HepG2 (cell line): ENCODE measurements around the gene DDX28. TPM values are rescaled to one million over a fixed set of nuclear protein-coding genes. Genes with fewer than 3 reads are reported as not detected.

Source experiments
- ATAC-seq: fragments of 200-7000 bp; cut with Tn5 transposase; 3 replicates; pipeline ENCODE4 v1.9.1; 2020; ENCODE audit warnings: mild to moderate bottlenecking, moderate library complexity
- BruUV-seq: library from RNA; stranded (reverse); fragments of 400-500 nt; replicated peaks from 2 replicates; lab custom pipeline; 2021; lab: Mats Ljungman, UMichigan
- CTCF ChIA-PET: fragments of 300-600 bp; formaldehyde crosslinking; extraction: SDS; loops from one replicate; lab custom pipeline; 2021; ENCODE audit warnings: low total read pairs, inconsistent platforms, low intra/inter-chr PET ratio; lab: Yijun Ruan, JAX
- POLR2A ChIA-PET: fragments of 350-600 bp; sonication (Branson Sonifier 250); formaldehyde crosslinking; loops from one replicate; lab custom pipeline; 2020; ENCODE audit warnings: antibody characterized with exemption, inconsistent platforms; lab: Yijun Ruan, JAX
- DNase-seq: peaks from one replicate; pipeline ENCODE4 v3.0.0-alpha.2; 2015; ENCODE audit warnings: low spot score
- FAIRE-seq: peaks from 3 replicates; lab custom pipeline; 2011; peaks lifted over from hg19 to GRCh38; lab: Jason Lieb, UNC
- H2AFZ ChIP-seq: one replicate; pipeline ENCODE4 v1.6.1; 2011; ENCODE audit warnings: low read length, inconsistent platforms
- H3K27ac ChIP-seq: fragments of 300-600 bp; 3 replicates; pipeline ENCODE4 v1.8.0; 2011; ENCODE audit warnings: mixed run types, mild to moderate bottlenecking, mixed read lengths, low read length, inconsistent platforms; ENCODE audit not compliant: insufficient read depth; ENCODE audit errors: extremely low read length
- H3K27me3 ChIP-seq, 2 experiments: fragments of 200-600 bp in 1 of 2; 2 replicates in 1 of 2; 3 replicates in 1 of 2; pipeline versions ENCODE4 v1.6.0 to v1.8.0; 2011; ENCODE audit warnings: low read length in 2 of 2, mild to moderate bottlenecking in 2 of 2, moderate library complexity in 2 of 2, inconsistent platforms in 1 of 2; ENCODE audit not compliant: insufficient read depth in 2 of 2, control insufficient read depth in 1 of 2
- H3K36me3 ChIP-seq, 2 experiments: fragments of 200-600 bp in 1 of 2; replicated peaks in 1 of 2; 2 replicates in 1 of 2; 3 replicates in 1 of 2; pipeline versions ENCODE4 v1.5.1 to v1.8.0; 2011; ENCODE audit warnings: low read length in 2 of 2, inconsistent platforms in 1 of 2; ENCODE audit not compliant: insufficient read depth in 2 of 2, control insufficient read depth in 1 of 2
- H3K4me1 ChIP-seq: 2 replicates; pipeline ENCODE4 v1.5.1; 2012; ENCODE audit warnings: low read length, inconsistent platforms; ENCODE audit not compliant: insufficient read depth
- H3K4me2 ChIP-seq: 2 replicates; pipeline ENCODE4 v1.6.0; 2011; ENCODE audit warnings: low read depth, low read length, inconsistent platforms
- H3K4me3 ChIP-seq, 3 experiments: fragments of 200-600 bp in 1 of 3; sonication (generic), shearing (Covaris generic) in 1 of 3; replicated peaks in 1 of 3; 2 replicates each; pipeline ENCODE4 v1.5.1; 2011 to 2016; ENCODE audit warnings: low read length in 3 of 3, inconsistent platforms in 2 of 3, low read depth in 2 of 3, mild to moderate bottlenecking in 2 of 3, control low read depth in 1 of 3, mixed read lengths in 1 of 3; ENCODE audit not compliant: insufficient read depth in 1 of 3
- H3K79me2 ChIP-seq: one replicate; pipeline ENCODE4 v1.6.1; 2011; ENCODE audit warnings: low read length, inconsistent platforms; ENCODE audit not compliant: insufficient read depth
- H3K9ac ChIP-seq: 2 replicates; pipeline ENCODE4 v1.6.0; 2011; ENCODE audit warnings: mild to moderate bottlenecking, low read depth, low read length, inconsistent platforms; ENCODE audit not compliant: insufficient read depth
- H3K9me3 ChIP-seq: 2 replicates; pipeline ENCODE4 v1.5.1; 2012; ENCODE audit warnings: mild to moderate bottlenecking, low read length
- H4K20me1 ChIP-seq: 2 replicates; pipeline ENCODE4 v1.6.0; 2011; ENCODE audit warnings: inconsistent platforms, mild to moderate bottlenecking, low read length, moderate library complexity; ENCODE audit not compliant: insufficient read depth
- CBX5 ChIP-seq: sonication (generic); formaldehyde crosslinking; IDR thresholded peaks from 2 replicates; pipeline ENCODE4 v1.4.0; 2020; ENCODE audit warnings: missing genetic modification reagents, borderline replicate concordance
- ERF ChIP-seq: IDR thresholded peaks from 2 replicates; pipeline ENCODE4 v1.6.1; 2018; ENCODE audit warnings: missing biosample characterization, missing genetic modification reagents
- GABPA ChIP-seq, 2 experiments: IDR thresholded peaks; 2 replicates each; pipeline ENCODE4 v1.6.1; 2011 to 2016; ENCODE audit warnings: low read depth in 2 of 2, low read length in 1 of 2, missing biosample characterization in 1 of 2, missing genetic modification characterization in 1 of 2
- KLF13 ChIP-seq: sonication (generic); formaldehyde crosslinking; IDR thresholded peaks from 2 replicates; pipeline ENCODE4 v1.4.0; 2020; ENCODE audit warnings: mild to moderate bottlenecking, missing genetic modification reagents
- MTA1 ChIP-seq: sonication (generic); formaldehyde crosslinking; IDR thresholded peaks from 2 replicates; pipeline ENCODE4 v1.4.0; 2020; ENCODE audit warnings: missing genetic modification reagents, mild to moderate bottlenecking, borderline replicate concordance
- PBX2 ChIP-seq: IDR thresholded peaks from 2 replicates; pipeline ENCODE4 v1.6.1; 2016; ENCODE audit warnings: control low read depth
- ZNF251 ChIP-seq: sonication (generic); formaldehyde crosslinking; IDR thresholded peaks from 2 replicates; pipeline ENCODE4 v1.9.0; 2021; ENCODE audit warnings: mild to moderate bottlenecking, missing genetic modification reagents
- ZNF350 ChIP-seq: sonication (generic); formaldehyde crosslinking; IDR thresholded peaks from 2 replicates; pipeline ENCODE4 v1.4.0; 2020; ENCODE audit warnings: mild to moderate bottlenecking, low read depth, missing genetic modification reagents, borderline replicate concordance
- WGBS: methylation state at CpG from one replicate; pipeline ENCODE4 v1.1.6; 2017; ENCODE audit warnings: low lambda C conversion rate; 5-methylcytosine and 5-hydroxymethylcytosine counted together
- in situ Hi-C: cut with HindIII; loops from 2 replicates; pipeline ENCODE4 v1.10.0; 2017; ENCODE audit warnings: low pct_unique_long_range_greater_than_20kb; ENCODE audit not compliant: extremely low pct_ligation_motif_present
- intact Hi-C: fragments of 100-400 bp; cut with micrococcal nuclease; formaldehyde crosslinking; loops from one replicate; pipeline ENCODE4 v1.10.0; 2022; ENCODE audit not compliant: unreplicated experiment
- polyA plus RNA-seq, 8 experiments: library from polyadenylated mRNA; depleted of rRNA in 3 of 8; stranded (reverse) in 7 of 8; unstranded in 1 of 8; fragments of >200 nt; fragmentation: Illumina TruSeq in 4 of 8; extraction: Trizol in 4 of 8; gene quantifications; 2 replicates each; pipeline versions ENCODE4 v1.2.1 to v1.2.3, GENCODE V29; 2011 to 2016; ENCODE audit warnings: low read depth in 4 of 8, missing spikeins in 1 of 8, mixed read lengths in 1 of 8; ENCODE audit not compliant: insufficient read depth in 1 of 8
- total RNA-seq, 5 experiments: library from RNA; depleted of rRNA; stranded (reverse); fragments of >200 nt; fragmentation: Illumina TruSeq; extraction: Trizol; gene quantifications; 2 replicates each; pipeline ENCODE4 v1.2.3, GENCODE V29; 2016; ENCODE audit warnings: low read depth in 1 of 5
- TF ChIP-seq, protein P1 (sequence below): fragments of 450-650 bp; IDR thresholded peaks from 2 replicates; pipeline ENCODE4 v1.6.1; 2017; ENCODE audit warnings: mild to moderate bottlenecking

DDX28 gene
- total and polyA plus RNA-seq, 2 of the 13 experiments (the other 11 are each of a cell fraction or from before 2014, with no cell fraction given): 14.1 to 16.4 TPM

DNA sequence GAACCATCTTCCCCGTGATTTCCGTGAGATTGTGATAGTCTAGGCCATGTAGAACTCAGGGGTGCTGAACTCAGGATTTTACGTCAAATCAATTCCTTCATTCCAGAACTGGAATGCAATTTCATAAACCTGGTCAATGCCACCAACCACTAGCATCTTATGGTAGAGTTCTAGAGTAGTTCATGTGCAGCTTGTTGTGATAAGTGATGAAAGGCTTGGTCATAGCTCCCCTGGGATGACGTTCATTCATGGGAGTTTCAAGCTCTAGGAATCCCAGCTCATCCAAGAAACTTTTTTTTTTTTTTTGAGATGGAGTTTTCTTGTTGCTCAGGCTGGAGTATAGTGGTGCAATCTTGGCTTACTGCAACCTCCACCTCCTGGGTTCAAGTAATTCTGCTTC, 20.0 kb downstream of the DDX28 start:
- DNase-seq: no peak
- Histone ChIP-seq H3K4me3 (no peak overlapping the region), H4K20me1 (no peaks in the 10 kb centered on the region), H2AFZ (no peak overlapping the region), H3K9me3 (no peaks in the 10 kb centered on the region), H3K9ac (no peak overlapping the region), H3K27ac (no peak overlapping the region), H3K79me2 (no peaks in the 10 kb centered on the region), H3K4me1 (peaks cover 51% of the 10 kb centered on the region), H3K36me3 (no peaks in the 10 kb centered on the region), H3K27me3 (no peaks in the 10 kb centered on the region), H3K4me2 (no peak overlapping the region)
- ChIA-PET POLR2A (interaction anchor here (1.0 to 1.9 kb wide), 2 partner anchors 18 to 19 kb away, joined by 3 to 4 read pairs; no protein-coding TSS in a partner anchor), CTCF (no interaction called here)
- intact Hi-C loops: no loop called here
- BruUV-seq: no TSS peak
- no peak for TF ChIP-seq PBX2 (CRISPR knock-in tag)
- no peak for TF ChIP-seq MTA1 (CRISPR knock-in tag)
- TF ChIP-seq ZNF251: no peak
- TF ChIP-seq ZNF350 (CRISPR knock-in tag): no peak
- TF ChIP-seq GABPA (IDR thresholded peaks at IDR 0.05; ENCODE audit: low read depth, low read length): no peak
- no peak for TF ChIP-seq GABPA (CRISPR knock-in tag; IDR thresholded peaks at IDR 0.05; ENCODE audit: low read depth)
- TF ChIP-seq, protein P1, sequence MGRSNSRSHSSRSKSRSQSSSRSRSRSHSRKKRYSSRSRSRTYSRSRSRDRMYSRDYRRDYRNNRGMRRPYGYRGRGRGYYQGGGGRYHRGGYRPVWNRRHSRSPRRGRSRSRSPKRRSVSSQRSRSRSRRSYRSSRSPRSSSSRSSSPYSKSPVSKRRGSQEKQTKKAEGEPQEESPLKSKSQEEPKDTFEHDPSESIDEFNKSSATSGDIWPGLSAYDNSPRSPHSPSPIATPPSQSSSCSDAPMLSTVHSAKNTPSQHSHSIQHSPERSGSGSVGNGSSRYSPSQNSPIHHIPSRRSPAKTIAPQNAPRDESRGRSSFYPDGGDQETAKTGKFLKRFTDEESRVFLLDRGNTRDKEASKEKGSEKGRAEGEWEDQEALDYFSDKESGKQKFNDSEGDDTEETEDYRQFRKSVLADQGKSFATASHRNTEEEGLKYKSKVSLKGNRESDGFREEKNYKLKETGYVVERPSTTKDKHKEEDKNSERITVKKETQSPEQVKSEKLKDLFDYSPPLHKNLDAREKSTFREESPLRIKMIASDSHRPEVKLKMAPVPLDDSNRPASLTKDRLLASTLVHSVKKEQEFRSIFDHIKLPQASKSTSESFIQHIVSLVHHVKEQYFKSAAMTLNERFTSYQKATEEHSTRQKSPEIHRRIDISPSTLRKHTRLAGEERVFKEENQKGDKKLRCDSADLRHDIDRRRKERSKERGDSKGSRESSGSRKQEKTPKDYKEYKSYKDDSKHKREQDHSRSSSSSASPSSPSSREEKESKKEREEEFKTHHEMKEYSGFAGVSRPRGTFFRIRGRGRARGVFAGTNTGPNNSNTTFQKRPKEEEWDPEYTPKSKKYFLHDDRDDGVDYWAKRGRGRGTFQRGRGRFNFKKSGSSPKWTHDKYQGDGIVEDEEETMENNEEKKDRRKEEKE: no peak
- no peak for TF ChIP-seq CBX5 (CRISPR knock-in tag)
- TF ChIP-seq KLF13 (CRISPR knock-in tag): no peak
- TF ChIP-seq ERF (CRISPR knock-in tag): no peak
- 35% methylated on average over 4 of the region's 4 CpGs for WGBS
- no peak for ATAC-seq
- in situ Hi-C loops: no loop called here
- no peak for FAIRE-seq
